GM12801 (cell line): ENCODE data around the gene MAP2K2.

Experiments
- TF ChIP-seq, protein P1 (sequence below): IDR thresholded peaks from one replicate; pipeline ENCODE4 v1.5.1; 2011; ENCODE audit warnings: control low read depth; ENCODE audit not compliant: insufficient read length; ENCODE audit errors: extremely low read depth

MAP2K2 gene

DNA sequence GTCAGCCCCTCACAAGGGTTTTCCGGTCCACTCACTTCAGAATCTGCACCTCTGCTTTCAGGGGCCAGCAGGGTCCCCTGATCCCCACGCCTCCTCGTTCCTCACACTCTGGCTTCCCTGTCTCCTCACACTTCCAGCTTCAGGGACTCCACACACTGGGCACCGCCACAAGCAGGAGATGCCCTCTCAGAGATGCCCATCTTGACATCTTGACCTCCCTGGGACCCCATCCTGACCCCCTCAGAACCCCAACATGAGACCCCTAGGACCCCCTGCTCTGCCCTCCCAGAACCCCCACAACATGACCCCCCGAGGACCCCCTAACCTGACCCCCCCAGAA is 2.7 kb downstream of the MAP2K2 start:
- TF ChIP-seq, protein P1, sequence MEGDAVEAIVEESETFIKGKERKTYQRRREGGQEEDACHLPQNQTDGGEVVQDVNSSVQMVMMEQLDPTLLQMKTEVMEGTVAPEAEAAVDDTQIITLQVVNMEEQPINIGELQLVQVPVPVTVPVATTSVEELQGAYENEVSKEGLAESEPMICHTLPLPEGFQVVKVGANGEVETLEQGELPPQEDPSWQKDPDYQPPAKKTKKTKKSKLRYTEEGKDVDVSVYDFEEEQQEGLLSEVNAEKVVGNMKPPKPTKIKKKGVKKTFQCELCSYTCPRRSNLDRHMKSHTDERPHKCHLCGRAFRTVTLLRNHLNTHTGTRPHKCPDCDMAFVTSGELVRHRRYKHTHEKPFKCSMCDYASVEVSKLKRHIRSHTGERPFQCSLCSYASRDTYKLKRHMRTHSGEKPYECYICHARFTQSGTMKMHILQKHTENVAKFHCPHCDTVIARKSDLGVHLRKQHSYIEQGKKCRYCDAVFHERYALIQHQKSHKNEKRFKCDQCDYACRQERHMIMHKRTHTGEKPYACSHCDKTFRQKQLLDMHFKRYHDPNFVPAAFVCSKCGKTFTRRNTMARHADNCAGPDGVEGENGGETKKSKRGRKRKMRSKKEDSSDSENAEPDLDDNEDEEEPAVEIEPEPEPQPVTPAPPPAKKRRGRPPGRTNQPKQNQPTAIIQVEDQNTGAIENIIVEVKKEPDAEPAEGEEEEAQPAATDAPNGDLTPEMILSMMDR, result no peak

DNA sequence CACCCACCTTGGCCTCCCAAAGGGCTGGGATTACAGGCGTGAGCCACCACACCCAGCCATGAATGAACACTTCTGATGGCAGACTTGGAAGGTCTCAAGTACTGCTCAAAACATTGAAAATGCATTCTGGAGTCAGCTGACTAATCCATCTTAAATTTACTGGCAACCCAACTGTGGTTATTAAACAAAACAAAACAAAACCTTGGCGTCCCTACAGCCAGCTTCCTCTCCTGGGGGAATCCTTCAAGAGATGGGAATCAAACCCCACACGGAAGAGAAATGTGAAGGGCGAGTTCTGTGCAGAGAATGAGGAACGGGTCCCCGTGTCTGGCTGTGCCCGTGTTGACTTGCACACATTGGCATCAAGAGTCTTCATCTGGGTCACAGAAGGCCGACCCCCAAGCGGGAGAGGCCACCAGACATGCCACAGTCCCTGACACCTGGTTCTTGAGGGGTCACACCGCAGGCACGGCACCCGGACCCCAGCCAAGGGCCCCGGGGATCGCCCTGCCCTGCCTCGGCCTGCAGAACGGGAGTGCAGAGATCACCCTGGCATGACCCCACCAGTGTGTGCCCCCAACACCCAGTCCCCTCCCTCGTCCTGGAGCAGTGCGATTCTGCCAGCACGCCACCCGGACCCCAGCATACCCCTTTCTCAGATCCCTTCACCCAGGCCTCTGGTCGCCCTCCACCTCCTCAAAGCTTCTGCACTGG is 3.2 kb downstream of the MAP2K2 start:
- TF ChIP-seq, protein P1, result no peak

DNA sequence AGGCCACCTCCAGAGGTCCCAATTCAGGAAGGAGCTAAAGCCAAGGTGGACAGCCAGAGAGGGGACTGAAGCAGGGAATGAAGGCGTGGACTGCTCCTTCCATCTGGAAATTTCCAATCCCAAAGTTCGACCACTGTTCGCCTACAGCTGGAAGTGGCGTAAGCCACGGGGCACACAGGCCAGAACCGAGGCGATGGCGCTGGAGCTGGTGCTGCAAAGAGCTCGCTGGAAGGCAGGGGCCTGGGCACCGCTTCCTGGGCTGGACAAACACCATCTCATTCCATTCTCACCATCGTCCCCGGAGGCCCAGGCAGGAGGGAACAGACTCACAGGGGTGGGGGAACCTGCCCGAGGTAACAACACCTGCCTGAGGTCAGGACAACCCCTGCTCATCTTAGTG is 4.2 kb downstream of the MAP2K2 start:
- TF ChIP-seq, protein P1, result no peak

DNA sequence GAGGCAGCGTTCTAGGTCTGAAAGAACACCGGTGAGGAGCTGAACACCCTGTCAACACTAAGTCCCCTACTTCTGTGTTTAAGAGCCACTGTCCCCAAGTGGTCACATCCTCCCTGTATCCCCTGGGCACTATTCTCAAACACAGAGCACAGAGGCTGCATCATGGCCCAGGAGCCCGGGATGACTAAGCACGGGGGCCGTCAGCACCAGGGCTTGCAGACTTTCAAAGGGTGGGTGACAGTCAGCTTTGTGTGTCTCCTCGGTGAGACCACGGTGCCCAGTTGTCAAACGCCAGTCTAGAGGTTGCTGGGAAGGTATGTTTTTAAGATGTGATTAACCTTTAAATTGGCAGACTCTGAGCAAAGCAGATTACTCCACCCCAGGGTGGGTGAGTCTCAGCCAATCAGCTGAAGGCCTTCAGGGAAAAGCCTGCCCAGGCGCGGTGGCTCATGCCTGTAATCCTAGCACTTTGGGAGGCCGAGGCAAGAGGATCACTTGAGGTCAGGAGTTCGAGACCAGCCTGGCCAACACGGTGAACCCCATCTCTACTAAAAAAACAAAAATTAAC is 8.0 kb downstream of the MAP2K2 start:
- TF ChIP-seq, protein P1, result no peak

DNA sequence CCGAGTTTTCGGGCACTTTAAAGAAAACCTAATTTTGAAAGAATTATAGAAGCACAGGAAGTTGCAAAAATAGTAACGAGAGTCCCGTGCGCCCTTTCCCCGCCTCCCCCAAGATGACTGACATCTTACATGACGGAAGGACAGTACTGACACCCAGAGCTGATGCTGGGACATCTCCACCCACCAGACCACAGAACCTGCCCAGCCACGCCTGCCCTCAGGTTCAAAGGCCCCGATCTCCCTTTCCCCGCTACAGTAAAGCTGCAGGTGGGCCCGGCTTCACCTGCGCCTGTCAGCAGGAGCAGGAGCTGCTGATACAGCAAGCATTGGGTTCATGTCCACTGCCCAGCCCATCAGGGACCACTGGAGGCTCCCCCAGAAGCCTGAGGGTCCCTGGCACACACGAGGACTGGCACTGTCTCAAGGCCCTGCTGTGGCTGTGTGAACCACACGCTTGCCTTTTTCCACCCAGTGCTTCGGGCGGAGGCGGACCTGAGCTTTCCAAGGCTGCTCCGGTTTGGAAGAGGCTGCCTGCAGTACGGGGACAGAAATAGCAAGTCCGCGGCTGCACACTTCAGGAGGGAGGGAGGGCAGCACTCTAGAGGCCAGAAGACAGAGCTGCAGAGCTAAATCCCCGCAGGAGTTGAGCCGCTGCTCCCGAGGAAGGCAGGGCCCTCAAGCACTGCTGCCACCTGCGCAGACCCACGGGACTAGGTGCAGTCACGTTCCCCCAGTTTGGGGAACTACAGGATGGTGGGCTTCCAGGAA is 8.7 kb downstream of the MAP2K2 start:
- TF ChIP-seq, protein P1, result no peak

DNA sequence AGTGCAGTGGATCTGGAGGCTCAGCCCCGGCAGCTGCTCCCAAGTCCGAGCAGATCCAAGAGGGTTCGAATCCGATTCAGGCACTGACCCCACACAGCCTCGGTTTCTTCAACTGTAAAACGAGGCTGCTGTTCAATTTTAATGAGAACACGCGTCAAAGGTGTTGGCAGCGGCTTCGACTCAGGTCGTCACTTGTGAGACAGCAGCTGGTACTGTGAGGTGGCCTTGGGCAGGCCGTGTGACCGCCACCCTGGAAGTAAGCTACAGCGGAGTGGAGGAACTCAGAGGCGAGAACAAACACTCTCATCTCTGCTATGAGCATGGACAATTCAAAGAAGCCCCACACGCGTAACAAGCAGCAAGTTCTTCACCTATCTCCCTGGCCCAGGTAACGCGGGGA is 9.7 kb downstream of the MAP2K2 start:
- TF ChIP-seq, protein P1, result no peak

DNA sequence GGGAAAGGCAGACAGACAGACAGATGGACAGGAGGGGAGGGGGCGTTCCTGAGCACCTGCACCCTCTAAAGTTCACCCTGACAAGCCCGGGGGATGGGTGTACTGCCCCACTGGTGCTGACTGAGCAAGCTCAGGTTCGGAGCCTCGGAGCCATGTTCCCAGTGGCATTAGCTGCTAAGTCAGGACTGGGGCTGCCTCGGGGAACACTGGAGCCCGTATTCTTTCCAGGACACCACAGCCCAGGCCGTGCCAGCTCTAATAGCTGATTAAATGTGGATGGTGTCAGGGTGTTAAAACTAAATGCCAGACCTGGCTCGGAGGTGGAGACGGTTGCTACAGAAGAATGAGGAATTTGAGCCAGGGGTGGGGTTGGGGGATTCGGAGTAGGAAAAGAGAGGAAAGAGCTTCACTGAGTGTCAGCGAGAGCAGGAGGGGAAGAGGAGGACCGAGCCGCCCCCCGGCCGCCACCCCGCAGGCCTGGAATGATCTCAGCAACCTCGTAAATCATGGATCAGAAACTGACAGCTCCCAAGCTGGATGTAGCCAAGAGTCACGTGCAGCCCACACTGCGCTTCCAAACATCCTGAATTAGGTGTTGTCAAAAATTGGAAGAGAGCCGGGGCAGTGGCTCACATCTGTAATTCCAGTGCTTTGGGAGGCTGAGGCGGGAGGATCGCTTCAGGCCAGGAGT is 10.4 kb downstream of the MAP2K2 start:
- TF ChIP-seq, protein P1, result no peak
